Measurements from ENCODE around the gene CCBE1. TPM values are rescaled to one million over a fixed set of nuclear protein-coding genes. Genes with fewer than 3 reads are reported as not detected.

Gene CCBE1
- polyA plus RNA-seq, 2 of the 4 experiments (the other 2 are of a cell fraction) = 3.0 to 9.9 TPM

DNA sequence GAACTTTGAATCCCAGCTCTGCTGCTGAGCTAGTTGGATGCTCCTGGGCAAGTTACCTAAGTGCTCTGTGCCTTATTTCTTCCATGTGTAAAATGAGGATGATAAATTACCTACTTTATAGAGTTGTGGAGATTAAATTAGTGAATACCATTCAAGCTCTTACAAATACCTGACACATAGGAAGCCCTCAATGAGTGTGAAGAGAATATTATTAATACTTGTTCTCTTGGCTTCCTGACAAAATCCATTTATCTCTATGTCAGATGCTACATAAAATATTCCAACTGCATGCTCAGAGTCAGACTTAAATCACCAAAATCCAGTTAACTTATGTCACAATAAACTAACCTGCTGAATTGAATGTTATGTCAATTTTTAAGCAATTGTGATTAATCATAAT, 42.9 kb upstream of the CCBE1 start:
- DNase-seq (ENCODE audit: low read depth in 1 of 2, low spot score in 1 of 2) (no peak), FAIRE-seq (no peak), ATAC-seq (no peak)
- TF ChIP-seq RARB (CRISPR knock-in tag; IDR thresholded peaks at IDR 0.05) = no peak
- TF ChIP-seq CEBPB (IDR thresholded peaks at IDR 0.05) = no peak
- no peak for TF ChIP-seq PHF8 (IDR thresholded peaks at IDR 0.05; ENCODE audit: borderline replicate concordance, low read depth)
- TF ChIP-seq CBX2 (IDR thresholded peaks at IDR 0.05; ENCODE audit: borderline replicate concordance, low read depth) = no peak
- no peak for TF ChIP-seq EP300 (IDR thresholded peaks at IDR 0.05)
- TF ChIP-seq HOXB13 (CRISPR knock-in tag; IDR thresholded peaks at IDR 0.05; ENCODE audit: low read depth) = no peak
- TF ChIP-seq RAD21 (conservative IDR thresholded peaks at IDR 0.05 in 1 of 2, IDR thresholded peaks at IDR 0.05 in 1 of 2) = no peak
- TF ChIP-seq KDM1A (IDR thresholded peaks at IDR 0.05; ENCODE audit: low read depth) = no peak
- no peak for TF ChIP-seq RNF2 (IDR thresholded peaks at IDR 0.05; ENCODE audit: borderline replicate concordance, low read depth)
- TF ChIP-seq ZNF302 (CRISPR knock-in tag; IDR thresholded peaks at IDR 0.05) = no peak
- no peak for TF ChIP-seq CHD2 (IDR thresholded peaks at IDR 0.05; ENCODE audit: low read length, partially characterized antibody)
- no peak for TF ChIP-seq SREBF2 (IDR thresholded peaks at IDR 0.05)
- no peak for TF ChIP-seq HOXB5 (CRISPR knock-in tag; IDR thresholded peaks at IDR 0.05)
- TF ChIP-seq POLR2AphosphoS2 (conservative IDR thresholded peaks at IDR 0.05; ENCODE audit: low read length) = no peak
- TF ChIP-seq, protein P1, sequence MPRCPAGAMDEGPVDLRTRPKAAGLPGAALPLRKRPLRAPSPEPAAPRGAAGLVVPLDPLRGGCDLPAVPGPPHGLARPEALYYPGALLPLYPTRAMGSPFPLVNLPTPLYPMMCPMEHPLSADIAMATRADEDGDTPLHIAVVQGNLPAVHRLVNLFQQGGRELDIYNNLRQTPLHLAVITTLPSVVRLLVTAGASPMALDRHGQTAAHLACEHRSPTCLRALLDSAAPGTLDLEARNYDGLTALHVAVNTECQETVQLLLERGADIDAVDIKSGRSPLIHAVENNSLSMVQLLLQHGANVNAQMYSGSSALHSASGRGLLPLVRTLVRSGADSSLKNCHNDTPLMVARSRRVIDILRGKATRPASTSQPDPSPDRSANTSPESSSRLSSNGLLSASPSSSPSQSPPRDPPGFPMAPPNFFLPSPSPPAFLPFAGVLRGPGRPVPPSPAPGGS (IDR thresholded peaks at IDR 0.05) = no peak
- no peak for TF ChIP-seq ESRRA (IDR thresholded peaks at IDR 0.05; ENCODE audit: borderline replicate concordance, low read length)
- TF ChIP-seq, protein P2, sequence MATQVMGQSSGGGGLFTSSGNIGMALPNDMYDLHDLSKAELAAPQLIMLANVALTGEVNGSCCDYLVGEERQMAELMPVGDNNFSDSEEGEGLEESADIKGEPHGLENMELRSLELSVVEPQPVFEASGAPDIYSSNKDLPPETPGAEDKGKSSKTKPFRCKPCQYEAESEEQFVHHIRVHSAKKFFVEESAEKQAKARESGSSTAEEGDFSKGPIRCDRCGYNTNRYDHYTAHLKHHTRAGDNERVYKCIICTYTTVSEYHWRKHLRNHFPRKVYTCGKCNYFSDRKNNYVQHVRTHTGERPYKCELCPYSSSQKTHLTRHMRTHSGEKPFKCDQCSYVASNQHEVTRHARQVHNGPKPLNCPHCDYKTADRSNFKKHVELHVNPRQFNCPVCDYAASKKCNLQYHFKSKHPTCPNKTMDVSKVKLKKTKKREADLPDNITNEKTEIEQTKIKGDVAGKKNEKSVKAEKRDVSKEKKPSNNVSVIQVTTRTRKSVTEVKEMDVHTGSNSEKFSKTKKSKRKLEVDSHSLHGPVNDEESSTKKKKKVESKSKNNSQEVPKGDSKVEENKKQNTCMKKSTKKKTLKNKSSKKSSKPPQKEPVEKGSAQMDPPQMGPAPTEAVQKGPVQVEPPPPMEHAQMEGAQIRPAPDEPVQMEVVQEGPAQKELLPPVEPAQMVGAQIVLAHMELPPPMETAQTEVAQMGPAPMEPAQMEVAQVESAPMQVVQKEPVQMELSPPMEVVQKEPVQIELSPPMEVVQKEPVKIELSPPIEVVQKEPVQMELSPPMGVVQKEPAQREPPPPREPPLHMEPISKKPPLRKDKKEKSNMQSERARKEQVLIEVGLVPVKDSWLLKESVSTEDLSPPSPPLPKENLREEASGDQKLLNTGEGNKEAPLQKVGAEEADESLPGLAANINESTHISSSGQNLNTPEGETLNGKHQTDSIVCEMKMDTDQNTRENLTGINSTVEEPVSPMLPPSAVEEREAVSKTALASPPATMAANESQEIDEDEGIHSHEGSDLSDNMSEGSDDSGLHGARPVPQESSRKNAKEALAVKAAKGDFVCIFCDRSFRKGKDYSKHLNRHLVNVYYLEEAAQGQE (IDR thresholded peaks at IDR 0.05) = no peak
- TF ChIP-seq, protein P3, sequence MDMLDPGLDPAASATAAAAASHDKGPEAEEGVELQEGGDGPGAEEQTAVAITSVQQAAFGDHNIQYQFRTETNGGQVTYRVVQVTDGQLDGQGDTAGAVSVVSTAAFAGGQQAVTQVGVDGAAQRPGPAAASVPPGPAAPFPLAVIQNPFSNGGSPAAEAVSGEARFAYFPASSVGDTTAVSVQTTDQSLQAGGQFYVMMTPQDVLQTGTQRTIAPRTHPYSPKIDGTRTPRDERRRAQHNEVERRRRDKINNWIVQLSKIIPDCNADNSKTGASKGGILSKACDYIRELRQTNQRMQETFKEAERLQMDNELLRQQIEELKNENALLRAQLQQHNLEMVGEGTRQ (IDR thresholded peaks at IDR 0.05) = no peak
- Histone ChIP-seq H3K4me3 (no peak overlapping the region), H3K27ac (peak overlapping the region in 1 of 2 experiments; percentile 41; a peak in 1 of 6 replicates), H3K4me1 (peaks cover 14% of the 10 kb centered on the region; the same call in 2 of the 3 replicates), H3K4me2 (no peak overlapping the region), H3K9me3 (no peaks in the 10 kb centered on the region)
- POLR2A ChIA-PET = no interaction called here
- CTCF ChIA-PET = interaction anchor here (3.3 kb wide), 1 partner anchor 43 kb away, joined by 13 read pairs; the partner anchor contains the start of gene CCBE1

DNA sequence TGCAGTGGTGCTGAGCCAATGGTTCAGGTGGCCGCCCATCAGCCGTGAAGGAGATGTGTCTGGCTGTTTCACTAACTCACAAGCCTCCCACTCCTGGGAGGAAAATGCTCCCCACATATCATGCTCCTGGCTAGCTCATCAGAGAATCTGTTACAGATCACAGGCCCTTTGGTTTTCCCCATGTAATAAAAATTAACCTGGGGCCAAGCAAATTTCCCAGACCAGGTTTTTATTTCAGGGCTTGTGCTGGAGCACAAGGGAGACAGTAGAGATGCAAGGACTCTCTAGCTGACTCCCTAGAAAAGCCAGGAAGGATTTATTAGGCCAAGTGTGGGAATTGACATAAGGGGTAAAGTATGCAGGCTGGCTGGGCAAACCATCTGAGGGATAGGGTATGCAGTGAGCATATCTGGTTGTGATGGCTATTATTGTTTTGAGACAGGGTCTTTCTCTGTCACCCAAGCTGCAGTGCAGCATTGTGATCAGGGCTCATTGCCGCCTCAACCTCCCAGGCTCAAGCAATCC, 40.6 kb upstream of the CCBE1 start:
- no peak for FAIRE-seq
- POLR2A ChIA-PET = no interaction called here
- H3K4me1 ChIP-seq = no peaks in the 10 kb centered on the region
- no peak for ATAC-seq
- H3K4me3 ChIP-seq = no peak overlapping the region
- TF ChIP-seq RFX5 (IDR thresholded peaks at IDR 0.05) (no peak), ZNF302 (CRISPR knock-in tag; IDR thresholded peaks at IDR 0.05) (no peak), ZSCAN20 (CRISPR knock-in tag; IDR thresholded peaks at IDR 0.05) (no peak), NR3C1 (IDR thresholded peaks at IDR 0.05) (no peak), MAFK (IDR thresholded peaks at IDR 0.05; ENCODE audit: partially characterized antibody) (no peak), SREBF2 (IDR thresholded peaks at IDR 0.05) (no peak), HOXA7 (CRISPR knock-in tag; IDR thresholded peaks at IDR 0.05) (no peak), EP300 (IDR thresholded peaks at IDR 0.05) (no peak), FOSL2 (IDR thresholded peaks at IDR 0.05) (no peak), FOSL2 (CRISPR knock-in tag; IDR thresholded peaks at IDR 0.05) (no peak), KDM1A (IDR thresholded peaks at IDR 0.05; ENCODE audit: low read depth) (no peak), HEYL (CRISPR knock-in tag; IDR thresholded peaks at IDR 0.05) (no peak), NPAS2 (CRISPR knock-in tag; IDR thresholded peaks at IDR 0.05; ENCODE audit: borderline replicate concordance) (no peak), CEBPB (IDR thresholded peaks at IDR 0.05) (no peak)
- TF ChIP-seq, protein P4, sequence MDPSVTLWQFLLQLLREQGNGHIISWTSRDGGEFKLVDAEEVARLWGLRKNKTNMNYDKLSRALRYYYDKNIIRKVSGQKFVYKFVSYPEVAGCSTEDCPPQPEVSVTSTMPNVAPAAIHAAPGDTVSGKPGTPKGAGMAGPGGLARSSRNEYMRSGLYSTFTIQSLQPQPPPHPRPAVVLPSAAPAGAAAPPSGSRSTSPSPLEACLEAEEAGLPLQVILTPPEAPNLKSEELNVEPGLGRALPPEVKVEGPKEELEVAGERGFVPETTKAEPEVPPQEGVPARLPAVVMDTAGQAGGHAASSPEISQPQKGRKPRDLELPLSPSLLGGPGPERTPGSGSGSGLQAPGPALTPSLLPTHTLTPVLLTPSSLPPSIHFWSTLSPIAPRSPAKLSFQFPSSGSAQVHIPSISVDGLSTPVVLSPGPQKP (IDR thresholded peaks at IDR 0.05; ENCODE audit: low read depth, low read length) = no peak
- TF ChIP-seq, protein P1 (IDR thresholded peaks at IDR 0.05) = no peak
- TF ChIP-seq, protein P5, sequence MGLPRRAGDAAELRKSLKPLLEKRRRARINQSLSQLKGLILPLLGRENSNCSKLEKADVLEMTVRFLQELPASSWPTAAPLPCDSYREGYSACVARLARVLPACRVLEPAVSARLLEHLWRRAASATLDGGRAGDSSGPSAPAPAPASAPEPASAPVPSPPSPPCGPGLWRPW (IDR thresholded peaks at IDR 0.05) = no peak
- CTCF ChIA-PET = interaction anchor here (1.3 kb wide), 1 partner anchor 13 kb away, joined by 4 read pairs; no protein-coding TSS in a partner anchor
- no peak overlapping the region for H3K4me2 ChIP-seq
- 92% methylated on average over 3 of the region's 3 CpGs for WGBS (ENCODE audit: missing lambda C conversion rate)
- no peaks in the 10 kb centered on the region for H3K9me3 ChIP-seq
- H3K27ac ChIP-seq = 0 out of 6 replicates have a peak overlapping the region, but pooled peaks of 1 of the 2 experiments have one; percentile 18
- DNase-seq (ENCODE audit: low read depth in 1 of 2, low spot score in 1 of 2) = no peak
